Measurements from ENCODE around the gene PHETA1.
A peak's percentile ranks its signal among the peaks of the same experiment; 100 is the strongest.
"Not testable (repeated sequence)": the region's sequence is repeated elsewhere in the genome, so short reads cannot be mapped to it uniquely, and the experiment has no call there.

The PHETA1 gene

DNA sequence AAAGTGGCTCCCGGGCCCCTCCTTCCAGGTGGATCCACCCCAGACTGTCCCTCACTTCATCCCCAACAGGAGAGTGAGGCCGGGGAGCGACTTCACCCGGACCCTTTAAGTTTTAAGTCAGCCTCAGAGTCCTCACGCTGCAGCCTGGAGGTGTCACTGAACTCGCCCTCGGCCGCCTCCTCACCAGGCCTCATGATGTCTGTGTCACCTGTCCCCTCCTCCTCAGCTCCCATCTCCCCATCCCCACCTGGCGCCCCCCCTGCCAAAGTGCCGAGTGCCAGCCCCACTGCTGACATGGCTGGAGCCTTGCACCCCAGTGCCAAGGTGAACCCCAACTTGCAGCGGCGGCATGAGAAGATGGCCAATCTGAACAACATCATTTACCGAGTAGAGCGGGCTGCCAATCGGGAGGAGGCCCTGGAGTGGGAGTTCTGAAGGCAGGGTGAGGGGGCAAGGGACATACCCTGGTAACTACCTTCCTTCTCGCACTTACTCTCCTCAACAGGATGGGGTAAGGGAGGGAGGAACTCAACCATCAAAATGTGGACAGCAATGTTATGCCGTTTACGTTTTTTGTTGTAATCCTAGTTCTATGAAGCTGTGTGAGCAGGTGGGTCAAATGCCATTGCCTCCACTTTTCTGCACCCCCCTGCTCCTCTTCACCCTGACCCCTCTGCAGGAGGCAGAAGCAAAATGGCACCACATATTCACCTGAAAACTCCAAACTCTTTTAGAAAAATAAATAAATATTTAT lies 20.8 kb downstream of the PHETA1 start:
- no peak for DNase-seq

DNA sequence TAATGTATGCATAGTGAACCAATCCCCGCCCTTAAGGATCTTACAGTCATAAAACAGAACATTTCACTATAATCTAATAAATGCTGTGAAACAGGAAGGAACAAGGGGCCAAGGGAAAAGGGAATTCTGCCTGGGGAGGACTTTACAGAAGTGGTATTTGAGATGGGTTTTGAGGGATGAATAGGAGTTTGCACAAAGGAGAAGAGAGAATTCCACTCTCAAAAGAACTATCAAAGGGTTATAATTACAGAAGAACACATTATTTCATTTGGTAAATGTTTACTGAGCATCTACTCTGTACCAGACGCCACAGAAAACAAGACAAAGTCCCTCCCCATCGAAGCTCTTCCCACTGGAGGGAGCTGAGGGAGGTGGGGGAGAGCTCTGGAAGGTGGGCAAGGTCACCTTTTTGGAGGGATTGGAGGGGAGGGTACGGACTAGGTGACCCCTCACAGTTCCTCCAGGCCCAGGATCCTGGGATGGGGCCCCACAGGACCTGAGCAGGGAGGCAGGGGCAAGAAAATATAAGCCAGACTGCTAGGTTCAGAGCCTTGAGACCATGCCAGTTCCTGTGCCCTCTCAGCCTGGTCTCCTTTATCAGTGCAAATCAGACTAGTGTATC lies 24.5 kb downstream of the PHETA1 start:
- no peak for DNase-seq

DNA sequence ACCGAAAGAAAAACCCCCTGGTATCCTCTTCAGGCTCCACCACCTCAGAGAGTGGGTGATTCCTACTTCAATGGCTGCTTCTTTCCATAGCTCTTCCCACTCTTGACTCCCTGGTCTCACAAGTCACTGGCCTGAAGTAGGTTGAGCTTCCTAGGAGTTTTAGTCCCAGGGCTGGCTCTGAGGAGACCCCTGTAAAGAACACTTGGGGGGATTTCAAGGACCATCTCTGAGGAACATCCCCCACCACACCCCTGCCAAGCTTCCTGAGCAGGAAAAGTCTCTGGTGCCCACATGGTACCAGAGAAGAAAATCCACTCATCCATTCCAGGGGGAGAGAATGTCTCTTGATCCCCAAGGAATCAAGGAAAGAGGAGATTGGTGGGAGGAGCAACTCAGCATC lies 25.7 kb downstream of the PHETA1 start:
- no peak for DNase-seq

DNA sequence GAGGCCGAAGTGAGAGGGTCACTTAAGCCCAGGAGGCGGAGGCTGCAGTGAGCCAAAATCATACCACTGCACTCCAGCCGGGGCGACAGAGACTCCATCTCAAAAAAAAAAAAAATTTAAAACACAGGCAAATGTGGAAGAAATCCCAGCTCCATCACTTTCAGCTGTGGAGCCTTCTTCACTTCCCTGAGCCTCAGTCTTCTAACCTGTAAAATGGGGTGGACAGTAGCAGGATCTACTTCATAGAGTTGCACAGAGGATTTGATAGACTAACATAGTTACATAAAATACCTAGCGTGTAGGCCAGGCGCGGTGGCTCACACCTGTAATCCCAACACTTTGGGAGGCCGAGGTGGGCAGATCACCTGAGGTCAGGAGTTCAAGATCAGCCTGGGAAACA lies 26.5 kb downstream of the PHETA1 start:
- DNase-seq, result no peak

DNA sequence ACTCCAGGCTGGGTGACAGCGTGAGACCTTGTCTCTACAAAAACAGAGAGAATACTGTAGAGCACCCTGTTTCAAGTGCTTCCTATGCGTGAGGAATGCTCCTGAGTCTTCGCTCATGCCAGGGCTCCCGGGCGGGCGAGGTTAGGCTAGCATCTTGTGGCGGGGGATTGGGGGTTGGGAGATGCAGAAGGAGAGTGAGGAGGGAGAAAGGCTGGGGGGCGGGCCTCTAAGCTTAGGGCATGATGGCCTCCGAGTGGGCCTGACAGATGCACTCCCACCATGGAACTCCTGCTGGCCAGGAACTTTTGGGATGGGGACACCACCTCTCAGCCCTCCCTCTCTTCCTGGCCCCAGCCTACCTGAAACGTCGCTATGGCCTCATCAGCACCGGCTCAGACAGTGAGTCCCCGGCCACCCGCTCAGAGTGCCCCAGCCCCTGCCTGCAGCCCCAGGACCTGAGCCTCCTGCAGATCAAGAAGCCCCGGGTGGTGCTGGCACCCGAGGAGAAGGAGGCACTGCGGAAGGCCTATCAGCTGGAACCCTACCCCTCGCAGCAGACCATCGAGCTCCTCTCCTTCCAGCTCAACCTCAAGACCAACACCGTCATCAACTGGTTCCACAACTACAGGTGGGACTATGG lies 27.3 kb downstream of the PHETA1 start:
- no peak for DNase-seq

DNA sequence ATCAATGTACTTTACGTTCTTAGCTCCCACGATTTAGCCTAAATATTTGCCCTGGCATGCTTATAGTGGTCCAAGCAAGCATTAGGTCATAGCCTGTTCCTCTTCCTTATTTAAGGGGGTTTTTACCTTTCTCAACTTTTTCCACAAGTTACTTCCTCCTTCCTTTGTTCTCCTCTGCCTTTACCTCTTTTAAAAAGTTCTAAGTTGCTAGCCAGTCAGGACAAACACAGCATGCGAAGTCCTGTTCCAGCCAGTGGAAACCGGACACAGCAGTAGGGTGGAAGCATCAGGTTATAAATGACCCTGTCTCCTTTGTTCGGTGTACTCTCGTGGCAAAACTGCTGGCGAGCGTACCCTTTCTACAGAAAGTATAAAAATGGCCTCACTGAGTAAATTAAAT lies 28.2 kb downstream of the PHETA1 start:
- not testable (repeated sequence) for DNase-seq

DNA sequence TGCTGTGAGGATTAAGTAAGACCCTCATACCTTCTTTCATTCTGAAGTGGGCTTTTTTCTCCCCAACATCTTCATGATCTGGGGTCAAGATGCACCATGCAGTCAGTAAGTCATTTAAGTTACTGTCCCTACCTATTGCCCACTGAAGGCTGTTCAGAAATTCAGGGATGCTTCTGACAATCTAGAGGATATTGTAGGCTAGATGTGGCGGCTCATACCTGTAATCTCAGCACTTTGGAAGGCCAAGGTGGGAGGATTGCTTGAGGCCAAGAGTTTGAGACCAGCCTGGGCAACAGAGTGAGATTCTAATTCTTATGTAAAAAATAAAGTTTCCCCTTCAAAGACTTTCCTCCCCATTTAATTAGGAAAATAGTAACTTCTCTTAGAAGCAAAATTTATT lies 28.7 kb downstream of the PHETA1 start:
- DNase-seq, result no peak

DNA sequence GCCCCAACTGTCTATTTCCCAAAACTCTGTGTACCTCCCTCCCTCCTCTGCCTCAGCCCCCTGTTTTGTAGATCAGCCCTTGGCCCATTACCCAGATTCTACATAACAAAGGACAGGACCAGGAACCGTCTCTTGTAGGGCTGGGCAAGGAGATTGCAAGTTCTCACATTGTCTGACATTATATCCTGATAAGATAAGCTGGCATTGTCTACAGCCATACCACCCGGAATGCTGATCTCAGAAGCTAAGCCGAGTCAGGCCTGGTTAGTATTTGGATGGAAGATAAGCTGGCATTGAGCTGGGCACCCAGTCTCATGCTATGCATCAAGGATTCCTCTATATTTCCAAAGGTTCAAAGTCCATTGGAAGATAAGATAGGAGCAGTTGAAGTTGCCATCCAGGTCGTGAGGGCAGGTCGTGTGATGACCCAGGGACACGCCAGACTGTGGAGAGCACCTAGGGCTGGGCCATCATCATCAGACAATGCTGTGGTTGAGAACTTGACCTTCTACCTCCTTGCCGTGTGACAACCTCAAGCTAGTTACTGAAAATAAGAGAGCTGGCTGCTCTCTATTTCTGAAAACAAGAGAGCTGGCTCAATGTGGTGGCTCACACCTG lies 29.5 kb downstream of the PHETA1 start:
- no peak for DNase-seq

DNA sequence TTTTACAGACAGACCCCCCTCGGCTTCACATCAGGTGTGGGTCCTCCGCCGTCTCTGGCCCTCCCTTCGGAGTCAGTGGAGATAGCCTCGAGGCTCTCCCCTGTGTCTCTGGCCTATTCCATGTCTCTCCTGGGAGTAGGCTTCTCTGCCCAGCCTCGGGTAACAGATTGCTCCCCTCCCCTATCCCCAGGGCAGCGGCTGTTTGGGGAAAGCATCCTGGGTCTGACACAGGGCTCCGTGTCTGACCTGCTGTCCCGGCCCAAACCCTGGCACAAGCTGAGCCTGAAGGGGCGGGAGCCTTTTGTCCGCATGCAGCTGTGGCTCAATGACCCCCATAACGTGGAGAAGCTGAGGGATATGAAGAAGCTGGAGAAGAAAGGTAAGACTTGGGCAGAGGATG lies 30.8 kb downstream of the PHETA1 start:
- no peak for DNase-seq

DNA sequence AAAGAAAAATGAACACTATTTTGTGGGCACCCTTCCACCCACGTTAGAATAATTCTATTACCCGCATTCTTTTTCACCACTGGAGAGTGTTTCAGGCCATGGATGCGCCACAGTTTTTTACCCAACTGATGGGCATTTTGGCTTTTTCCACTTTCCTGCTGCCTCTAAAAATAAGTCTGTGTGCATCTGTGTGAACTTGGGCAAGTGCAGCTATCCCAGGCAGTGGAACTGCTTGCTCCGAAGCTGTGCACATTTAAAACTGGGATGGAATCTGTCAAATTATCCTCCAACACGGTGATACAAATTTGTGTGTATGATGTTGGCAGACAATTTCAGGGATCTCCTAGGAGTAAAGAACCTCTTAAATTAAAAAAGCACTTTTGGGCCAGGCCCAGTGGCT lies 31.5 kb downstream of the PHETA1 start:
- no peak for DNase-seq

DNA sequence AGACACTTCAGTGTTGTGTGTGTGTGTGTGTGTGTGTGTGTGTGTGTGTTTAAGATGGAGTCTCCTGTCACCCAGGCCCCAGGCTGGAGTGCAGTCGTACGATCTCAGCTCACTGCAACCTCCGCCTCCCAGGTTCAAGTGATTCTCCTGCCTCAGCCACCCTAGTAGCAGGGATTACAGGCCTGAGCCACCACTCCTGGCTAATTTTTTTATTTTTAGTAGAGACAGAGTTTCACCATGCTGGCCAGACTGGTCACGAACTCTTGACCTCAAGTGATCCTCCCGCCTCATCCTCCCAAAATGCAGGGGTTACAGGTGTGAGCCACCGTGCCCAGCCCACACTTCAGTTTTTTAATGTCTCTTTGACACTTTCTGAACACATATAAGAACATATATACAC lies 32.5 kb downstream of the PHETA1 start:
- DNase-seq, result not testable (repeated sequence)

DNA sequence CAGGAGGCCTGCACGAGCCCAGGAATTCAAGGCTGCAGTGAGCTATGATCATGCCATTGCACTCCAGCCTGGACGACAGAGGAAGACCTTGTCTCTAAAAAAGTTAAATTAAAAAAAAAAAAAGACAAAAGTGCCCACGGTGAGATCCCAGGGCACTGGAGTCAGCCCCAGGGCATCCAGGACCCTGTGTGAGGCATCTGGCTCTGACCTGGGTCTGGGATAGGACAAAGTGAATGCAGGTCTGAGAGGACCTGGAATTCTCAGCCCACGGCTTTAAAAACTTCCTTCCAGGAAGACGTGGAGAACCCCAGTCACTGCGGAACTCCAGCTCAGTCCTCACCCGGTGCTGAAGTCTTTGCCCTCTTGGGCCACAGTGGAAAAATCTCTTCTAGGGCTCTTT lies 33.1 kb downstream of the PHETA1 start:
- no peak for DNase-seq

DNA sequence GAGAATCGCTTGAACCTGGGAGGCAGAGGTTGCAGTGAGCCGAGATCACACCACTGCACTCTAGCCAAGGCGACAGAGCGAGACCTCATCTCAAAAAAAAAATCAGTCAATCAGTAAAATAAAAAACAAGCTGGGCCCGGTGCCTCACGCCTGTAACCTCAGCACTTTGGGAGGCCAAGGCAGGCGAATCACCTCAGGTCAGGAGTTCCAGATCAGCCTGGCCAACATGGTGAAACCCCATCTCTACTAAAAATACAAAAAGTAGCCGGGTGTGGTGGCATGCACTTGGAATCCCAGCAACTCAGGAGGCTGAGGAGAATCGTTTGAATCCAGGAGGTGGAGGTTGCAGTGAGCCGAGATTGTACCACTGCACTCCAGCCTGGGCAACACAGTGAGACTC lies 33.6 kb downstream of the PHETA1 start:
- not testable (repeated sequence) for DNase-seq

DNA sequence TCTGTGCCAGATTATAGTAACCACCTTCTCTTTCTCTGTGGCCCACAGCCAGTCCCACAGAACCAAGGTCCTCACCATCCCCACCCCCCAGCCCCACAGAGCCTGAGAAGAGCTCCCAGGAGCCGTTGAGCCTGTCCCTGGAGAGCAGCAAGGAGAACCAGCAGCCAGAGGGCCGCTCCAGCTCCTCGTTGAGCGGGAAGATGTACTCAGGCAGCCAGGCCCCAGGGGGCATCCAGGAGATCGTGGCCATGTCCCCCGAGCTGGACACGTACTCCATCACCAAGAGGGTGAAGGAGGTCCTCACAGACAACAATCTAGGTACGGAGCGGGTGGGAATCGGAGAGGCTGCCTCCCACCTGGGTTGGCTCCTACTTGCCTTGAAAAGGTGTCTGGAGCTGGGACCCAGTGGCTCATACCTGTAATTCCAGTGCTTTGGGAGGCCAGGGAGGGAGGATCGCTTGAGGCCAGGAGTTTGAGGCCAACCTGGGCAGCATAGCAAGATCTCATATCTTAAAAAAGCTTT lies 34.4 kb downstream of the PHETA1 start:
- DNase-seq, result no peak

DNA sequence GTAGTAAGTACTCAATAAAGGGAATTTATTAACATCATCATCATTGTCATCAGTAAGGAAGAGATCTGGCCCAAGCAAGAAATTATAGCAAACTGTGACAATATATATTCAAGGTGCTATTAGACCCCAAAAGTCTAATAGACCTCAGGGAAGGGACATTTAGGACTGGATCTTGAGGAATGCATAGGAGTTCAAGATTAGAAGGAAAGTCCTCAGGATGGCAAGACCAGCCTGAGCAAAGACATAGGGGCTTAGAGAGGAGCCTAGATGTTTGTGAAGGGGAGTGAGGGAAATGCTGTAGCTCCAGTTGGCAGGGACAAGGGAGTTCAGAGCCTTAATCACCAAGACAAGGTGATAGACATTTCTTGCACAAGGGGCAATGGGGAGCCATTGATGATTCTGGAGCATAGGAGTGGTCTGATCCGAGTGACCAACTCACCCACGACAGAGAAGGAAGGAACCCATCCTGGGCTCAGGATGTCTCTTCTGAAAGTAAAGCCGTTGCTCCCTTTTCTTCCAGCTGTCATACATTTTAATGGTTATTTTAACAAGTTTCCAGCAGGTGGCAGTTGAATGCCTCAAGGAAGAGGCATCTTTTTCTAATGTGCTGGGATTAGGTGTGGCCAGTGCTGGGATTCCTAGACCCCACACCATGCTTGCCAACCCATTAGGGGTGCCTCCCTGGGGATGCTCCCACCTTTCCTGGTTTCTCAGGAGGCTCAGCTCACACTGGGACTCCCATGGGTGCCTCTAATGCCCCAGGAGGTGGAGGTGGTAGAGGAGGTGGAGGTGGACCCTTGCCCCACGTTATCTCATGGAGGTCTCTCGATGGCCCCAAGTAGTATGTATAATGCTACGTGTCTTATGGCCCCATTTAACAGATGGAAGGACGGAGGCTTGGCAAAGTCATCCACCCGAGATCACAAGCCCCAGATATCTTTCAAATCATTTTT lies 37.8 kb downstream of the PHETA1 start:
- peak; percentile 28 for DNase-seq

DNA sequence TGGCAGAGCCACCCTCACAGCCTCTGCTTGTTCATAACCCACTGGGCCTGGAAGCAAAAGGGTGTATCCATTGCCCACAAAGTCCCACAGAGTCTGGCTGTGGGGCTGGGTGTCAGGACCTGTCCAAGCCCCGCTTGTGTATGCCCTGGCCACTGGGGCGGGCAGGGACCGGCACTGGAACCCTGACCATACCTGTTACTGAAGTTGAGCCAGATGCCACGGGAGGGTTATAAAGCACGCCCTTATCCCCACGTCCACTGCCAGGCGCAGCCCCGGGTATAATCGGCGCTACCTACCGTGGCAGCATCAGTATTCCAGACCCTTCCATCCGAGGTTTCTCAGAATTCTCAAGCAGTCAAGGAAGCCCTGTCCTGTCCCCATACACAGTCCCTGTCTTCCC lies 40.8 kb downstream of the PHETA1 start:
- DNase-seq, result no peak

DNA sequence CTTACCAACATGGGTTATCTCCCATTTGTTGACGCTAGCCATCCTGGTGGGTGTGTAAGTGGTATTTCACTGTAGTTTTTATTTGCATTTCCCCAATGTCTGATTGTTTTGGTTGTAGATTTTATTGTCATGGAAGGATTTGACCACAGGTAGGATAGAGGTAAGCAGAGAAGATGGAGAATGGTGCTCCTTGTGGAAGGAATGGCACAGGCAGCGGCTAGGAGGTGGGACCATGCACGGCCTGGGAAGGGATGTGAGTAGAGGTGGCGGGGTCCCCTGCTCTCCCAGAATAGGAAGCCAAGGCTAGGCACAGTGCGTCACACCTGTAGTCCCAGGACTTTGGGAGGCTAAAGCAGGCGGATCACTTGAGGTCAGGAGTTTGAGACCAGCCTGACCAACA lies 41.4 kb downstream of the PHETA1 start:
- no peak for DNase-seq

DNA sequence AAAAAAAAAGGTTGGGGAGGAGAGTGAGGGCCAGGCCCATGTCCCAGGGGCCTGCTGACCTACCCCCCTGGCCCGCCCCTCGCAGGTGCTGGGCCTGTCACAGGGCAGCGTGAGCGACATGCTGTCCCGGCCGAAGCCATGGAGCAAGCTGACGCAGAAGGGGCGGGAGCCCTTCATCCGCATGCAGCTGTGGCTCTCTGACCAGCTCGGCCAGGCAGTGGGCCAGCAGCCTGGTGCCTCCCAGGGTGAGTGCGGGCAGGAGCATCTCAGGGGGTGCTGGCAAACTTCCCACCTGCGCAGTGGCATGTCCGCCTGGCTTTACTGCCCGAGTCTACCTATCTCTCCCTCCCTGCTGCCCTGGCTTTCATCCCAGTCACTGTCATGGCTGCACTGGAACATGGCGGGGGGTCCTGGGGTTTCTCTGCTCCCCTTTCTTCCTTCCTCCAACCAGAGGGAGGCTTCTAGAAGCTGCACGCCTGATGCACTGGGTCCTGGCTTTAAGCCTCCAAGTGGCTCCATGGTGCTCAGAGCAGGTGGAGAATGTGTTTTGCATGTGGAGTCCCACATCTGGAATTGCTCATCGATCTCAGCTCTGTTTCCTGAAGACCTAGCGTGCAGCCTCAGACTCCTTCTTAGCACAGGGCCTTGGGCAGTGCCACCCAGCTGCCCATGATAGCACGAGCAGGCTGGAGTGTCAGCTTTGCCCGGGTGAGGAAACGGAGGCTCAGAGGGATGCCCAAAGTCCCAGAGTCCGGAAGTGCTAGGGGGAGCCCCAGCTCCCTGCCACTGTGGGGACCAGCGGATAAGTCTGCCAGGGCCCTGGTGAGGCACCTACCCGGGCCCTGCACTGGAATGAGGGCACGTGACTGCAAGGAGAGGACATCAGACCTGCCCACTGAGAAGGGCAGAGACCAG lies 46.3 kb downstream of the PHETA1 start:
- no peak for DNase-seq

DNA sequence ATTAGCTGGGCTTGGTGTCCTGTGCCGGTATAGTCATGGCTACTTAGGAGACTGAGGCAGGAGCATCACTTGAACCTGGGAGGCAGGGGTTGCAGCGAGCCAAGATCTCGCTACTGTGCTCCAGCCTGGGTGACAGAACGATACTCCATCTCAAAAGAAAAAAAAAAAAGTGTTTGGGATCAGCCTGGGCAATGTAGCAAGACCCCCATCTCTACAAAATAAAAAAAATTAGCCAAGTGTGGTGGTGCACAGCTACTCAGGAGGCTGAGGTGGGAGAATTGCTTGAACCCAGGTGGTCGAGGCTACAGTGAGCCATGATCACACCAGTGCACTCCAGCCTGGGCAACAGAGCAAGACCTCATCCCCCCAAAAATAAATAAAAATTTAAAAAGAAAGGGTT lies 47.6 kb downstream of the PHETA1 start:
- no peak for DNase-seq

DNA sequence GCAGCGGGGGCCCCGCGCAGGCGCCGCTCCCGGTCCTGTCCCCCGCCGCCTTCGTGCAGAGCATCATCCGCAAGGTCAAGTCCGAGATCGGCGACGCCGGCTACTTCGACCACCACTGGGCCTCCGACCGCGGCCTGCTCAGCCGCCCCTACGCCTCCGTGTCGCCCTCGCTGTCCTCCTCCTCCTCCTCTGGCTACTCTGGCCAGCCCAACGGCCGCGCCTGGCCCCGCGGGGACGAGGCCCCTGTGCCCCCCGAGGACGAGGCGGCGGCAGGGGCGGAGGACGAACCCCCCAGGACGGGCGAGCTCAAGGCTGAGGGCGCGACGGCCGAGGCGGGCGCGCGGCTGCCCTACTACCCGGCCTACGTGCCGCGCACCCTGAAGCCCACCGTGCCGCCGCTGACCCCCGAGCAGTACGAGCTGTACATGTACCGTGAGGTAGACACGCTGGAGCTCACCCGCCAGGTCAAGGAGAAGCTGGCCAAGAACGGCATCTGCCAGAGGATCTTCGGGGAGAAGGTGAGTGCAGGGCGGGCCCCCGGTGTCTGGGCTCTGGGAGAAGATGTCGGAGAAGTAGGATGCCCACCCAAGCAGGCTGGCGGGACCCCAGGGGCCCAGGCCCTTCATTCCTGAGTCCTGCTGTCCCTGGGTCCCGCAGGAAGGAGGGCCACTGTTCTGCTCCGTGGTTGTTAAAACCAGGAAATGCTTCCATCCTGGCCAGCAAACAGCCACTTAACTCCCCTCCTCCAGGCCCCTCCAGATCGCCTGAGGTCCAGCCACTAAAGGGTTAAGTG lies 48.4 kb downstream of the PHETA1 start:
- no peak for DNase-seq

All from NCI-H510A treated with DMSO at 0.1 percent for 48 hours (cell line).